Left renal cortex interstitium (tissue), 4 donors: ENCODE results near the gene BRINP3. TPM values are rescaled to one million over a fixed set of nuclear protein-coding genes. Genes with fewer than 3 reads are reported as not detected.

Source experiments
- DNase-seq, 4 donors: peaks; one replicate each; pipeline ENCODE4 v3.0.0-alpha.2; 2013; ENCODE audit warnings: low read depth in 4 of 4, low spot score in 2 of 4, missing footprints in 1 of 4
- polyA plus RNA-seq, 4 donors: library from polyadenylated mRNA; unstranded; fragments of 120-200 nt; gene quantifications; one replicate each; pipeline ENCODE4 v1.2.1, GENCODE V29; 2013; ENCODE audit not compliant: insufficient read length in 4 of 4

Gene BRINP3
- polyA plus RNA-seq, 4 donors, result 3.1 to 7.0 (median 5.0) TPM

DNA sequence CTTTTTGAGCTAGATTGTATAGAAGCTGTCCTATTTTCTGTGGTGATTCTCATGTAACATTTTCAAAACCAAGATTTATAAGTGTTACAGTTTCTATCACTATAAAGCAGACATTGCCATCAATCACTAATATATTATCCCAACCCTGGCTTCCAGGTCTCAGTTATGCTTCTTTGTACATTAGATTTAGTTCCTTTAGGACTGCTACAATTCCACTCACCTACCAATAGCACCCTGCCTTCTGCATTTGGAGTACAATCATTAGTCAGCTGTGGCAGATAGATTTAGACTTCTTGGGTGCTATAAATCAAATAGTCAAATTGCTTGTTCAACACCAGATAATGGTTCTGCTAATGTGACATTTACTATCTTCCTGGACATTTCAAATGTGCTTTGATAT lies 281.6 kb downstream of the BRINP3 start:
- no peak for DNase-seq

DNA sequence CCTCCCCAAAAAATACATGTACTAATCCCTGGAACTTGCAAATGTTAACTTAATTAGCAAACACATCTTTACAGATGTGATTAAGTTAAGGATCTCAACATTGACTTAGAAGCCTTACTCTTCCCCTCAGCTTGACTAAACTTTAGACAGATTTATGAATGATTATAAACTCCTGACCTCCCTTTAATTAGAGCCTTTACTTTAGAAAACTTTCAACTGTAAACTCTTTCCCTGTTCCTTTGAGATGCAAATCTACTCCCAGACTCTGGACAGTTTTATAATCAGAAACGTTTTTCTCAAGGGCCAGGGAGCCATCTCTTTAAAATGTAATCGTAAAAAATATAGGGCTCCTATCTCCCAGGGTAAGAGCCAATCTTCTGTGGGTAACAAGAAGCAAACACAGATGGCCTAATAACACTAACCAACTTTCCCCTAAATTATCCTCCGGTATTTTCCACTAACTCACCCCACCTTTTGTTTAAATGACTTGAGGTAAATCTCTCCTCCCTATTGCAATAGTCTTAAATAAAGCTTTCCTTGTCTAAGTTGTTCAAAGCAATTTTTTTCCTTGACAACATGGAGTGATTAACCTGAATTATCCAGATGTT lies 284.1 kb downstream of the BRINP3 start:
- DNase-seq, result no peak

GRCh38 chr1:190192627-190193026 lies 285.0 kb downstream of the BRINP3 start:
- DNase-seq, result no peak

- DNase-seq, result no peak
Measured at GRCh38 chr1:190183588-190183987, 294.1 kb downstream of the BRINP3 start.

DNA sequence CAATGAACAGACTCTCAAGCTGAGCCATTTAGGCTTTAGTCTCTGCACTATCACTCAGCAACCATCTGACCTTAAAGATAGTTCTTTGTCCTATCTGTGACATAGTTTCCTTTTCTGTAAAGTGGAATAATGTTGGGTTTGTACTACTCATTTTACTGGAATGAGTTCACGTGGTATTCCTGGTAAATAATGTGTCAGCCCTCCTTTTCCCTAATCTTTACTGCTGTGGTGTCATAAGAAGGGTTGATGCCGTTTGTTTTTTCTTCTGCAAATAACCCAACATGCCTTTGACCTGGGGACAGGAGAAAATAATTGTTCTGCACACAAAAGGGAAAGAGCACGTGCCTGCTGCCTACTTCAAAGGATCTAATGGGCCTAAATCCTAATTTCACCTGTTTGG lies 297.8 kb downstream of the BRINP3 start:
- no peak for DNase-seq

DNA sequence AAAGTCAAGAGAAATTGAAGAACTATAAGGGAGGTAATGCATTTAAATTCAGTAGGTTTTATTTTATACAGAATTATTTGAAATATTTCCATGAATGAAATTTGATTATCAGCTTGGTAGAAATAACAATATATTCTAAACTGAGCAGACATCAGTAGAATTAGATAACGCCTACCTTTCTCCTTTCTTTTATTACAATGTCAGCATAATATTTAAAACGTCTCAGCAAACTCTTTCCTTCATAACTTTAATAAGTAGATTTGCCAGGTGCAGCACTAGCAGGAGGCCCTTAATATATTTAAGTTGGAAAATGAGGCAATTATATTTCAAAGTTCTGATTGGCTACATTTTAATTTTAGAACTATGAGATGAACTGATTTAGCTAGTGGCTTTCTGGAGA lies 298.8 kb downstream of the BRINP3 start:
- DNase-seq, result no peak

- no peak for DNase-seq
Measured at GRCh38 chr1:190177555-190177954, 300.1 kb downstream of the BRINP3 start.

DNA sequence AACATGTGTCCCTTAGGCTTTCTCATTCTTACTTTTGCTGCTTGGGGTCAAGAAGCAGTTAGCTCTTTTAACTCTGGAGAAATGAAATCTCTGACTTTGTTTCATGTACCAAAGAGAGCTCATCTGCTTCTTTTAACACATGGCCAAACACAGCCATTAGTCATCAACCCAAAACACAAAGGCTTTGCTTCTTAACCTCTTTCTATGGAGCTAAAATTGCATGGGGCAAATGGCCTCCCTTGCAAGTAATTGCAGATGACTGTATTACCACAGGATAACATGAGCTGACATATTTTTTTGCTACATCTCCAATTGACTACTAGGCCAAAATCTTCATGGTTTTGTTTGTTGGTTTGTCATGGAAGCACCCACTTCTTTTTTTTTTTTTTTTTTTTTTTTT lies 300.9 kb downstream of the BRINP3 start:
- no peak for DNase-seq

DNA sequence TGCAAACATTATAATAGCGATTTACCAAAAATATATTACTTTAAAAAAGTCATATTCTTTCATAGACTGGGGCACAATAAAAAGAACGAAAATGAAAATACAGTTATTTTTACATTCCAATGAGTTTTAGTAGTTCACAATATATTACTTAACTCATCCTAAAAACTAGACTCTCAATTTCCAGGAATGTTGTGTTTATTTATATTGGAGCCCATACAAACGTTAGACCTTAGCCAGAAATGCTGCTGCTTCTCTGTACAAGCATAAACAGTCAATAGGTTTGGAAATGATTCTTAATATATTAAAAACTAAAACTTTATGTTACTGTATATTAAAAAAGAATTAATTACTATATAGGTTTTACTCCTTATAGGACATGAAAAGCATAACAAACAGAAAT lies 302.3 kb downstream of the BRINP3 start:
- DNase-seq, result no peak

DNA sequence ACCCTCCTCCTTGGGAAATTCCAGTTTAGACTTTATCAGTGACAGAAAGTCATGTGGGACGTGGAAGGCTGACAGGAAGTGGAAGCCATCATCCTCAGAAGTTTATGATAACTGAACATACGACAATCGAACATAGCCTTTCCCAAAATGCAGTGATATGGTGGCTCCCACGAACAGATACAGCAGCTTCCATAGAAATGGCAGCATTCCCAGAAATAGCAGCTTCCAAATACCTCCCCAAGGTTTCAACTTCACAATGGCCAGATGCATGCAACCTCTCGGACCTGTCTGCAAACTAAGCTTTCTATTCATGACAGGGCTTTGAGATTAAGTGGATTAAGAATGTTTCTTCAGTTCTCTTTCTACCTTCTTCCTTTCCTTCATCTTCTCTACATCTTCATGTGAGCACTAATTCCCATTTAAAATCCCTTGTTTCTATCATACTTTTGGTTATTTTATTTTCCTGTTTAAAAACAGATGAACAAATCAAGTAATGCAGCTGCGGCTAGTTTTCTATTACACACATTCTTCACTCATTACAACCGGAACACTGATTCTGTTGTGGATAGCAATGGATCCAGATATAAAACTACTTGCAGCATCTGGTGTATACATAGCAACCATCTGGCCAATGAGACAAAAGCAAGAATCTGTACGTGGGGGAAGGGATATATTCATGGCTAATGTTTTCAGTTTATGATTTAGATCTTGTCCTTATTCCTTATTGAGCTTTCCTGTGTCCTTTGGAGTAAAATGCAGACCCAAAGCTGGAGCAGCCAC lies 304.8 kb downstream of the BRINP3 start:
- no peak for DNase-seq

DNA sequence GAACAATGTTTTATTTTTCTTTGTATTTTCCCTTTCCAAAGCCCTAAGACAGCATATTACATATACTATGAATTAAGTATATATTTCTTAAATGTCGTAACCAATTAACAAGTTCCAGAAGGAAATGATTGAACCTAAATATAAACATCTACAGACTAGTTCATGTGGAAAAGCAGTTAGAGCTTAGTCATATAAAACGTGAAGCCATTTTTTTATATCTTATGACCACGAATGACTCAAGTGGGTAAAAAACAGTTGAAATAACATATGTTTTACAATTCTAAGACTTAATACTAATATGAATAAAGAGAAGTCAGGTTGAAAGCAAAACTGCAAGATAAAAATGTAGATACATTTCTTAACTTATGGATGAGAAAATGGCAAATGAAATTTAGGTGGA lies 307.3 kb downstream of the BRINP3 start:
- DNase-seq, result no peak

DNA sequence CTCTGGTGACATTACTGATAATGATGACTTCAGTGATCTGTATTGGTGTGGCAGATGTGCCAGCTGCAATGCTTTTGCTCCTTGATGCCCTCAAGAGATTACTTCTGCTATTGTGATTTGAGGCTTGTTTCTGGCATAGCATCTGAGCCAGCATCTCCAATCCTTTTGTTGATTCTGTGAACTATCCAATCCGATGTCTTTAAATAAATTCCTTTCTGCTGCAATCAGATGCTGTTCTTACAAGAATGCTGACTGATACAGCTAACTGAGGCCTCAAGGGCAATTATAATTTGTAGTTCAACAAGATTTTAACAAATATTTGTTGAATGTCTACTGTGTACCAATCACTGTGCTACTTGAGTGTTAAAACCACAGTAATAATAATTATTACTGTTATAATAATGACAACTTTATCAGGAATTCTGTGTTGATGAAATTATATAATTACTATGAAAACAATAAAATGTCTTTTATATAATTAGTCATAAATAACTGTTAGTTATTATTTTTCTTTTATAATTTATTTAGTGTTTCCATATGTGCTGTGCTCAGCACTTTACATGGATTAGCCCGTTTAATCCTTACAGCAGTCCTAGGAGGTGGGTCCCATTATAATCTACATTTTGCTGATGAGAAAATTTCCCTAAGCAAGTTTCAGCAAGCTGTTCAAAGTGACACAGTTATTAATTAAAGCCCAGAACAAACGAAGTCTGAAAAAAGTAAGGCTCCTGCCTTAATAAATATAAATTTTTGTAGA lies 308.2 kb downstream of the BRINP3 start:
- no peak for DNase-seq

- no peak for DNase-seq
Measured at GRCh38 chr1:190168893-190169280, 308.8 kb downstream of the BRINP3 start.

DNA sequence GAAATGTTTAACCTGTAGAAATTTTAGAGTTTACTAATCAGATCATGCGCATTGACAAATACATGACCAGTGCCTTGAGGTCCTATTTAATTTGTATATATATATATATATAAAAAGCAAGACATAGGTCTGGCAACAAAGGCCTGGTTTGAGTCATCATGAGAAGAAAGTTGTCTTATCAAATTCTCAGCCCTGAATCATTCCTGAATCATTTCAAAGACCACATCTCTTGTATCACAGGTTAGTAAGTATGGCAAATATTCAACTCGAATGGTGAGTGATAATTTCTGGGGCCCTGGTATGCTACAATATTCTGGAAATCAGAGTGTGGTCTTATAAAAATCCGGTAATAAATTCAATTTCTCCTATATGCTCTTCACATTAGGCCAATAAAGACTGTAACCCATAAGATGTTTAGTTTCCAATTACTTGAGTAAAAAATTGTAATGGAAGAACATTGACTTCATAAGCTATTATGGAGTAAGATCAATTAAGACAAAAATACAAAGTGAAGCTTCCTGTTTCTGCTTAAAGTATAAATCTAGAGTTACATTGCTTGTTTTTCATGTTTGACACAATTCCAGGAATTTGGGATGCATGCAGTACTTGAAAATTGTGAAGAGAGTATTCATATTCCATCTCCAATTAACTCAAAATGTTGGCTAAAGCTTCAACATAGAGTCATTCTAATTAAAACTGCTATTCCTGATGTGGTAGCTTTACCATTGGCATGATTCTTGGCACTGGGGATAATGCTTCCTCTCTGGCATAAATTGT lies 309.4 kb downstream of the BRINP3 start:
- no peak for DNase-seq

DNA sequence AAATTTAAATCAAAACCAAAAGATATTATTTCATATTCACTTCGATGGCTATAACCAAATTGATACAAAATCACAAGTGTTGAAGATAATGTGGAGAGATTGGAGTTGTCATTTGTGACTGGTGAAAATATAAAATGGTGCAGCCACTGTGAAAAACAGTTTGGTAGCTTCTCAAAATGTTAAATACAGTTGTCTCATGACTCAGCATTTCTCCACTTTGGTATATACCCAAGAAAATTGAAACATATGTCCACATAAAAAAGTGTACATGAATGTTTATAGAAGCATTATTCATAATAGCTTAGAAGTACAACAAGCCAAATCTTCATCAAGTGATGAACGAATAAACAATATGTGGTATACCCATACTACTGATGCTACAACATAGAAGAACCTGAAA lies 318.5 kb downstream of the BRINP3 start:
- DNase-seq, result no peak

DNA sequence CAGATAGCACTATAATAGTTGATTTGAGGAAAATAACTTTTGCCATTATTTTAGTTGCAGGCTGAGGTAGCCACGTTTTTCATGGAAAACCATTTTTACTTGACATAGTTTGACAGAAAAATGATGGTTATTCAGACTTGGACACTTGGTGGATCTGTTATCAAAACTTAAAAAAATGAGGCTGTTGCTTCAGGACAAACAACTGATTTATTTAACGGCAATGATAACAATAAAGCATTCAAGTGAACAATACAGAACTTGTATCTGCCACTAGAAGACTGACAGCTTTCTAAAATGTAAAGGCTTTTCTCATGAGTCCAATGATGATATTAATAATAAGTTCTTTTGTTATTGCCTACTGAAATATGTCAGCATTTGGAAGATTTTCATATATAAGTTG lies 322.9 kb downstream of the BRINP3 start:
- no peak for DNase-seq

- DNase-seq, result no peak
Measured at GRCh38 chr1:190147616-190148015, 330.0 kb downstream of the BRINP3 start.

GRCh38 chr1:190144650-190145049 lies 333.0 kb downstream of the BRINP3 start:
- DNase-seq, result peak in 1 of 4 donors; percentile 1

DNA sequence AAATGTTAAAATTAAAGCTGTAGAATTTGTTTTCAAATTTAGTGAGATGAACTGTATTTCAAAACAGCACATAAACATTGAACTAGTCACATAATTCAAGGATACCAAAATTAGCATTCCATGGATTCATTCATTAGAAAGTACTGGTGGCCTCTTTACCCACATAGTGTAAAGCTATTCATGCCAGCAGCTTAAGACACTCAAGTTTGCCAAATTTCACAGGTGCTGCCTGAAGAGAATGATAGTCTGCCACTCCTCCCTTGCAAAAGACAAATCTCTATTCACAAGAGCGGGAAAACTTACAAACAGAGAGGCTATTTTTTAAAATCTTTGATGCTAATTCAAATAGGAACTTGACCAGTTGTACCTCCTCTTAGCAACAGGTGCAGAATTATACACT lies 337.0 kb downstream of the BRINP3 start:
- DNase-seq, result no peak

- no peak for DNase-seq
Measured at GRCh38 chr1:190138702-190139101, 339.0 kb downstream of the BRINP3 start.

DNA sequence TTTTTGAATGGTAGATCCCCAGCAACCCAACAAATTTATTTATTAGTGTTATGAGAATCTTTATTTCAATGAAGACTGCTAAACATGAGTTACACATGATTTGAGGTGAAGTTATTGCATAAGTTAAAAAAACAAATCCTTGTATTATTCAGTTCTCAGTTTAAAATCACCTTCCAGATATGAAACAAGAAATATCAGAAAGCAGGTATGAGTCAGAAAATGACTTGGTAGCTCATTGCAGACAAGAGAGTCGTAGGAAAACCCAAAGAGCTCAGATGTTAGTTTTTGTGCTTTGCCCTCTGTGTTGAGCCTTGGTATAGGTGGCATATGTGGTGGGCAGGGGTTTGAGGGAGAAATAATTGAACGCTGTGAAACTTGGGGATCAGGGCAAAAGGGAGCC lies 339.4 kb downstream of the BRINP3 start:
- DNase-seq, result no peak
